ENCODE results near the gene GPC1. TPM values are rescaled to one million over a fixed set of nuclear protein-coding genes. Genes with fewer than 3 reads are reported as not detected.
A peak's percentile ranks its signal among the peaks of the same experiment; 100 is the strongest.

The GPC1 gene
- total and polyA plus RNA-seq, 2 of the 13 experiments (the other 11 are each of a cell fraction or from before 2014, with no cell fraction given), result 4.0 to 5.5 TPM

DNA sequence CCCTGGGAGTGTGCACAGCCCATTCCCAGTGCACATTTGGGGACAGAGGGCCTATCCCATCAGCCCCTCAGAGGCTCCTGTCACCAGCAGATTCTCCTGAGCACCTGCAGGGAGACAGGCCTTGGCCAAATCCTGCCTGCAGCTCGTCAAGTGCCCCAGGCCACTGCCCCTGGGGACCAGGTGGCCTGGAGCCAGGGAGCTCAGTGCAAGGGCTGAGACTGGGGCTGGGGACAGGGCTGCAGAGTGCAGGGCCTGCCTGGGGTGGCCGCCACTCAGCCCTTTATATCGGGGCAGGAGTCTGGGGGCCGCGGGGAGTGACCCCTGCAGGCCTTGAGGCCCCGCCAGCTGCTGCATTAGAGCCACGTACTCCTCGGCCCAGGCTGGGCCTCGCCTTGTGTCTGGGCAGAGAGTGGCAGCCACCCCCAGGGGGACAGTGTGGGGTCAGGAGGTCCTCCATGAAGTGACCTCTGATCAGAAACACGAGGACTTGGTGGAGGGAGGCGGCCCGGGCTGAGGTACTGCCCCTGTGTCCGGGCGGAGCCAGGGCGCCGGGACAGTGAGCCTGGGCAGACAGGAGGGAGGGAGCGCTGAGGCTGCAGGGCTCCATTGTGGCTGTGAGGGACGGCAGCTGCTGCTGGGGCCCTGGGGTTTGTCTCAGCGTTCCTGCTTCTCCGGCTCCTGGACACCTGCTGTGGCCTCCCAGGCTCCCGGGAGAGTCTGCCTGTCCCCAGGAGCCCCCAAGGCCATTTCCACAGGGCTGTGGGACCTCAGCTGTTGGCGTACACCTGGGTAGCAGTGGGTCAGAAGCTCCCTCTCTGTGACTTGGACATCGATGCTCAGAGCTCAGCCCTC lies 24.2 kb downstream of the GPC1 start (continued):
- TF ChIP-seq IRF2 (CRISPR knock-in tag; IDR thresholded peaks at IDR 0.05) (no peak), ZNF768 (CRISPR knock-in tag; IDR thresholded peaks at IDR 0.05) (0 out of 2 replicates have a peak, but pooled peaks have one; percentile 19), ZNF121 (CRISPR knock-in tag; IDR thresholded peaks at IDR 0.05) (no peak), ZNF724P (CRISPR knock-in tag; IDR thresholded peaks at IDR 0.05; ENCODE audit: borderline replicate concordance) (0 out of 2 replicates have a peak, but pooled peaks have one; percentile 16), MEIS2 (CRISPR knock-in tag; IDR thresholded peaks at IDR 0.05) (no peak), HMG20B (CRISPR knock-in tag; conservative IDR thresholded peaks at IDR 0.05) (no peak), KDM2A (CRISPR knock-in tag; IDR thresholded peaks at IDR 0.05; ENCODE audit: borderline replicate concordance, low read depth) (peak; percentile 33; the same call in 1 of the 2 replicates), MATR3 (CRISPR knock-in tag; IDR thresholded peaks at IDR 0.05) (0 out of 2 replicates have a peak, but pooled peaks have one; percentile 19), PPARG (CRISPR knock-in tag; conservative IDR thresholded peaks at IDR 0.05) (0 out of 2 replicates have a peak, but pooled peaks have one; percentile 12), NFKB2 (CRISPR knock-in tag; IDR thresholded peaks at IDR 0.05; ENCODE audit: borderline replicate concordance) (peak; percentile 12; the same call in 1 of the 2 replicates), NR2F1 (CRISPR knock-in tag; IDR thresholded peaks at IDR 0.05) (peak in 1 of 2 experiments; percentile 28; a peak in 1 of 4 replicates), SYNCRIP (IDR thresholded peaks at IDR 0.05; ENCODE audit: insufficient read depth, low read depth, low read length) (no peak), HNF4A (CRISPR knock-in tag; IDR thresholded peaks at IDR 0.05) (peak; percentile 54), ZNF33B (CRISPR knock-in tag; IDR thresholded peaks at IDR 0.05) (no peak)
- TF ChIP-seq, protein P1, sequence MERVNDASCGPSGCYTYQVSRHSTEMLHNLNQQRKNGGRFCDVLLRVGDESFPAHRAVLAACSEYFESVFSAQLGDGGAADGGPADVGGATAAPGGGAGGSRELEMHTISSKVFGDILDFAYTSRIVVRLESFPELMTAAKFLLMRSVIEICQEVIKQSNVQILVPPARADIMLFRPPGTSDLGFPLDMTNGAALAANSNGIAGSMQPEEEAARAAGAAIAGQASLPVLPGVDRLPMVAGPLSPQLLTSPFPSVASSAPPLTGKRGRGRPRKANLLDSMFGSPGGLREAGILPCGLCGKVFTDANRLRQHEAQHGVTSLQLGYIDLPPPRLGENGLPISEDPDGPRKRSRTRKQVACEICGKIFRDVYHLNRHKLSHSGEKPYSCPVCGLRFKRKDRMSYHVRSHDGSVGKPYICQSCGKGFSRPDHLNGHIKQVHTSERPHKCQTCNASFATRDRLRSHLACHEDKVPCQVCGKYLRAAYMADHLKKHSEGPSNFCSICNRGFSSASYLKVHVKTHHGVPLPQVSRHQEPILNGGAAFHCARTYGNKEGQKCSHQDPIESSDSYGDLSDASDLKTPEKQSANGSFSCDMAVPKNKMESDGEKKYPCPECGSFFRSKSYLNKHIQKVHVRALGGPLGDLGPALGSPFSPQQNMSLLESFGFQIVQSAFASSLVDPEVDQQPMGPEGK (CRISPR knock-in tag; IDR thresholded peaks at IDR 0.05), result peak; percentile 67
- TF ChIP-seq, protein P2, sequence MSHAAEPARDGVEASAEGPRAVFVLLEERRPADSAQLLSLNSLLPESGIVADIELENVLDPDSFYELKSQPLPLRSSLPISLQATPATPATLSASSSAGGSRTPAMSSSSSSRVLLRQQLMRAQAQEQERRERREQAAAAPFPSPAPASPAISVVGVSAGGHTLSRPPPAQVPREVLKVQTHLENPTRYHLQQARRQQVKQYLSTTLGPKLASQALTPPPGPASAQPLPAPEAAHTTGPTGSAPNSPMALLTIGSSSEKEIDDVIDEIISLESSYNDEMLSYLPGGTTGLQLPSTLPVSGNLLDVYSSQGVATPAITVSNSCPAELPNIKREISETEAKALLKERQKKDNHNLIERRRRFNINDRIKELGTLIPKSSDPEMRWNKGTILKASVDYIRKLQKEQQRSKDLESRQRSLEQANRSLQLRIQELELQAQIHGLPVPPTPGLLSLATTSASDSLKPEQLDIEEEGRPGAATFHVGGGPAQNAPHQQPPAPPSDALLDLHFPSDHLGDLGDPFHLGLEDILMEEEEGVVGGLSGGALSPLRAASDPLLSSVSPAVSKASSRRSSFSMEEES (CRISPR knock-in tag; IDR thresholded peaks at IDR 0.05), result no peak
- TF ChIP-seq, protein P3, sequence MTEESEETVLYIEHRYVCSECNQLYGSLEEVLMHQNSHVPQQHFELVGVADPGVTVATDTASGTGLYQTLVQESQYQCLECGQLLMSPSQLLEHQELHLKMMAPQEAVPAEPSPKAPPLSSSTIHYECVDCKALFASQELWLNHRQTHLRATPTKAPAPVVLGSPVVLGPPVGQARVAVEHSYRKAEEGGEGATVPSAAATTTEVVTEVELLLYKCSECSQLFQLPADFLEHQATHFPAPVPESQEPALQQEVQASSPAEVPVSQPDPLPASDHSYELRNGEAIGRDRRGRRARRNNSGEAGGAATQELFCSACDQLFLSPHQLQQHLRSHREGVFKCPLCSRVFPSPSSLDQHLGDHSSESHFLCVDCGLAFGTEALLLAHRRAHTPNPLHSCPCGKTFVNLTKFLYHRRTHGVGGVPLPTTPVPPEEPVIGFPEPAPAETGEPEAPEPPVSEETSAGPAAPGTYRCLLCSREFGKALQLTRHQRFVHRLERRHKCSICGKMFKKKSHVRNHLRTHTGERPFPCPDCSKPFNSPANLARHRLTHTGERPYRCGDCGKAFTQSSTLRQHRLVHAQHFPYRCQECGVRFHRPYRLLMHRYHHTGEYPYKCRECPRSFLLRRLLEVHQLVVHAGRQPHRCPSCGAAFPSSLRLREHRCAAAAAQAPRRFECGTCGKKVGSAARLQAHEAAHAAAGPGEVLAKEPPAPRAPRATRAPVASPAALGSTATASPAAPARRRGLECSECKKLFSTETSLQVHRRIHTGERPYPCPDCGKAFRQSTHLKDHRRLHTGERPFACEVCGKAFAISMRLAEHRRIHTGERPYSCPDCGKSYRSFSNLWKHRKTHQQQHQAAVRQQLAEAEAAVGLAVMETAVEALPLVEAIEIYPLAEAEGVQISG (CRISPR knock-in tag; IDR thresholded peaks at IDR 0.05), result 0 out of 2 replicates have a peak, but pooled peaks have one; percentile 31
- TF ChIP-seq, protein P4, sequence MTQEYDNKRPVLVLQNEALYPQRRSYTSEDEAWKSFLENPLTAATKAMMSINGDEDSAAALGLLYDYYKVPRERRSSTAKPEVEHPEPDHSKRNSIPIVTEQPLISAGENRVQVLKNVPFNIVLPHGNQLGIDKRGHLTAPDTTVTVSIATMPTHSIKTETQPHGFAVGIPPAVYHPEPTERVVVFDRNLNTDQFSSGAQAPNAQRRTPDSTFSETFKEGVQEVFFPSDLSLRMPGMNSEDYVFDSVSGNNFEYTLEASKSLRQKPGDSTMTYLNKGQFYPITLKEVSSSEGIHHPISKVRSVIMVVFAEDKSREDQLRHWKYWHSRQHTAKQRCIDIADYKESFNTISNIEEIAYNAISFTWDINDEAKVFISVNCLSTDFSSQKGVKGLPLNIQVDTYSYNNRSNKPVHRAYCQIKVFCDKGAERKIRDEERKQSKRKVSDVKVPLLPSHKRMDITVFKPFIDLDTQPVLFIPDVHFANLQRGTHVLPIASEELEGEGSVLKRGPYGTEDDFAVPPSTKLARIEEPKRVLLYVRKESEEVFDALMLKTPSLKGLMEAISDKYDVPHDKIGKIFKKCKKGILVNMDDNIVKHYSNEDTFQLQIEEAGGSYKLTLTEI (CRISPR knock-in tag; conservative IDR thresholded peaks at IDR 0.05), result no peak
- TF ChIP-seq, protein P5, sequence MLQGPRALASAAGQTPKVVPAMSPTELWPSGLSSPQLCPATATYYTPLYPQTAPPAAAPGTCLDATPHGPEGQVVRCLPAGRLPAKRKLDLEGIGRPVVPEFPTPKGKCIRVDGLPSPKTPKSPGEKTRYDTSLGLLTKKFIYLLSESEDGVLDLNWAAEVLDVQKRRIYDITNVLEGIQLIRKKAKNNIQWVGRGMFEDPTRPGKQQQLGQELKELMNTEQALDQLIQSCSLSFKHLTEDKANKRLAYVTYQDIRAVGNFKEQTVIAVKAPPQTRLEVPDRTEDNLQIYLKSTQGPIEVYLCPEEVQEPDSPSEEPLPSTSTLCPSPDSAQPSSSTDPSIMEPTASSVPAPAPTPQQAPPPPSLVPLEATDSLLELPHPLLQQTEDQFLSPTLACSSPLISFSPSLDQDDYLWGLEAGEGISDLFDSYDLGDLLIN (CRISPR knock-in tag; IDR thresholded peaks at IDR 0.05; ENCODE audit: borderline replicate concordance), result no peak
